Suprapubic skin (tissue), 4 donors: Measurements from ENCODE around the gene DRG2. TPM values are rescaled to one million over a fixed set of nuclear protein-coding genes. Genes with fewer than 3 reads are reported as not detected.
A peak's percentile ranks its signal among the peaks of the same experiment; 100 is the strongest.

ENCODE experiments used
- DNase-seq, 2 donors: peaks; one replicate each; pipeline ENCODE4 v3.0.0-alpha.2; 2019; ENCODE audit warnings: low spot score in 2 of 2
- H3K27ac ChIP-seq: fragments of 200-600 bp; sonication (generic); one replicate; pipeline ENCODE4 v1.5.1; 2019
- H3K27me3 ChIP-seq: fragments of 200-600 bp; sonication (generic); one replicate; pipeline ENCODE4 v1.5.1; 2019
- H3K36me3 ChIP-seq: fragments of 200-600 bp; sonication (generic); one replicate; pipeline ENCODE4 v1.5.1; 2019
- H3K4me1 ChIP-seq: fragments of 200-600 bp; sonication (generic); one replicate; pipeline ENCODE4 v1.5.1; 2019
- H3K4me3 ChIP-seq: fragments of 200-600 bp; sonication (generic); one replicate; pipeline ENCODE4 v1.5.1; 2019; ENCODE audit warnings: mild to moderate bottlenecking
- H3K9me3 ChIP-seq: fragments of 200-600 bp; sonication (generic); one replicate; pipeline ENCODE4 v1.5.1; 2019
- CTCF ChIP-seq, 2 donors: fragments of 200-600 bp in 1 of 2; fragments of 450-650 bp in 1 of 2; sonication (generic) in 1 of 2; IDR thresholded peaks; one replicate each; pipeline ENCODE4 v1.5.1; 2016 to 2019; ENCODE audit warnings: antibody characterized with exemption in 2 of 2, mild to moderate bottlenecking in 1 of 2, moderate library complexity in 1 of 2
- EP300 ChIP-seq: sonication (generic); formaldehyde crosslinking; IDR thresholded peaks from one replicate; pipeline ENCODE4 v1.6.1; 2017; ENCODE audit warnings: antibody characterized with exemption
- POLR2A ChIP-seq, 2 donors: fragments of 450-650 bp; IDR thresholded peaks; one replicate each; pipeline ENCODE4 v1.6.1; 2017; ENCODE audit warnings: antibody characterized with exemption in 2 of 2, mild to moderate bottlenecking in 2 of 2, moderate library complexity in 2 of 2
- POLR2AphosphoS5 ChIP-seq, 3 donors: sonication (generic); formaldehyde crosslinking; IDR thresholded peaks; one replicate each; pipeline ENCODE4 v1.6.1; 2017; ENCODE audit warnings: antibody characterized with exemption in 3 of 3
- WGBS: methylation state at CpG from one replicate; pipeline ENCODE4 v1.1.5; 2018; 5-methylcytosine and 5-hydroxymethylcytosine counted together
- total RNA-seq, 4 donors: library from RNA; depleted of rRNA; stranded (reverse); fragments of >200 nt; gene quantifications; one replicate each; pipeline ENCODE4 v1.1.0, GENCODE V29; 2016

Gene DRG2
- total RNA-seq, 4 donors from 2014 or later = 34.6 to 44.0 (median 37.9) TPM

GRCh38 chr17:18139092-18139491, 51.3 kb downstream of the DRG2 start:
- 100% methylated on average over 1 of the region's 2 CpGs for WGBS
- no peaks in the 10 kb centered on the region for H3K36me3 ChIP-seq
- peaks cover 4% of the 10 kb centered on the region for H3K4me1 ChIP-seq
- H3K9me3 ChIP-seq = no peaks in the 10 kb centered on the region
- no peak for TF ChIP-seq POLR2A (IDR thresholded peaks at IDR 0.05)
- no peak for TF ChIP-seq CTCF (IDR thresholded peaks at IDR 0.05)
- no peak for TF ChIP-seq EP300
- TF ChIP-seq POLR2AphosphoS5 (IDR thresholded peaks at IDR 0.05) = no peak
- H3K4me3 ChIP-seq = no peak overlapping the region
- DNase-seq = no peak
- H3K27me3 ChIP-seq = no peaks in the 10 kb centered on the region
- no peak overlapping the region for H3K27ac ChIP-seq

DNA sequence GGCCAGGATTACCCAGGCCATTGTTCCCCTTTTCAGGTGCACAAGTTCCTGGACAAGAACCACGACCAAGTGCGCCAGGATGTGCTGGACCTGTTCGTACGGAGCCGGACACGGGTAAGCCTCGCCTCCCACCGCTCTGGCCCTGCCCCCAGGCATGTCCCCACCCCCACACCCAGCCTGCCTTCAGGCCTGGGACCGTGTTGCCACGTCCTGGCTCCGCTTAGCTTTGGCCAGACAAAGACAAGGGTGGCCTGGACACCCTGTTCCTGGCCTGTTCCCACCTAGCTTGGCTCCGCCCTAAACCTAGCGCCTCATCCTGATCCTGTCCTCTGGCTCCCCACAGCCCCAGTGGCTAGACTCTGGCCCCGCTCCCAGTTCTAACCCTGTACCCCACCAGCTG, 51.8 kb downstream of the DRG2 start:
- Histone ChIP-seq H3K9me3 (no peaks in the 10 kb centered on the region), H3K4me1 (peaks cover 4% of the 10 kb centered on the region), H3K27ac (no peak overlapping the region), H3K36me3 (no peaks in the 10 kb centered on the region), H3K4me3 (no peak overlapping the region), H3K27me3 (no peaks in the 10 kb centered on the region)
- TF ChIP-seq EP300 = no peak
- no peak for TF ChIP-seq POLR2AphosphoS5 (IDR thresholded peaks at IDR 0.05)
- no peak for TF ChIP-seq CTCF (IDR thresholded peaks at IDR 0.05)
- no peak for TF ChIP-seq POLR2A (IDR thresholded peaks at IDR 0.05)
- WGBS = 86% methylated on average over 14 of the region's 14 CpGs
- DNase-seq = no peak

DNA sequence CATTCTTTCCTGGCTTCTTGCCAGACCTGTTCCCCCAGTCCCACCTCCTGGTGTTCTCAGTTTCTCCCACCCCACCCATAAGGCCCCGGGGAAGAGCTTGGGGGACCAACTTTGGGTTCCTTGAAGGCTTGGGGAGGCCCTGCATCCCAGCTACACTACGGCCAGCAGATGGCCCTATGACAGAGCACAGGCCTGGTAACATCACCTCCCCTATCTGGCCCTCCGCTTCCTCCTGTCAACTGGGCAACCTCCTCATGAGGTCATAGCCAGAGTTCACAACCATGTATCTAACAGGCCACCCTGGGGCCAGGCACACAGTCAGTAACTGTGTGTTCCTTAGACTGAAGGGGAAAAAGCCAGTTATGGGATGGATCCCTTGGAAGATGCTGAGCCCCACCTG, 52.2 kb downstream of the DRG2 start:
- no peak for DNase-seq
- WGBS = 70% methylated on average over 3 of the region's 3 CpGs

DNA sequence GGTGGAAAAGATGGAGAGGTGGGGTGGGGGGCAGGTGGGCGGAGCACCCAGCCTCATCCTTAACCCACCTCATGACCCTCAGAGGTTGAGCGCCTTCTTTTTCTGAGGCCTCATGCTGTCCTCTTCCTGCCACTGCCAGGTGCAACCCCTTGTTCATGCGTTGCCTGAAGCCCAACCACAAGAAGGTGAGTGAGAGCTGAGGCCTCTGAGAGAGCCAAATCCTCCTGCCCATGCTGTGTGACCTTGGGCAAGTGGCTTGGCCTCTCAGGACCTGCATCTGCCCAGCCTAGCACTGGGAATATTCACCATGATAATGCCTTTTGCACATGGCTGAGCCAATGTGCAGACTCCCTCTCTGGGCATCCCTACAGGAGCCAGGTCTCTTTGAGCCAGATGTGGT, 52.9 kb downstream of the DRG2 start:
- no peak for DNase-seq
- peaks cover 4% of the 10 kb centered on the region for H3K4me1 ChIP-seq
- H3K27ac ChIP-seq = no peak overlapping the region
- no peaks in the 10 kb centered on the region for H3K36me3 ChIP-seq
- no peaks in the 10 kb centered on the region for H3K9me3 ChIP-seq
- no peak overlapping the region for H3K4me3 ChIP-seq
- WGBS = 91% methylated on average over 3 of the region's 3 CpGs
- H3K27me3 ChIP-seq = no peaks in the 10 kb centered on the region
- no peak for TF ChIP-seq POLR2A (IDR thresholded peaks at IDR 0.05)
- no peak for TF ChIP-seq CTCF (IDR thresholded peaks at IDR 0.05)
- no peak for TF ChIP-seq EP300
- TF ChIP-seq POLR2AphosphoS5 (IDR thresholded peaks at IDR 0.05) = no peak

More for the DNA sequence above, 52.2 kb downstream of the DRG2 start:
- TF ChIP-seq POLR2AphosphoS5 (IDR thresholded peaks at IDR 0.05) (no peak), EP300 (no peak), CTCF (IDR thresholded peaks at IDR 0.05) (no peak), POLR2A (IDR thresholded peaks at IDR 0.05) (no peak)
- Histone ChIP-seq H3K27me3 (no peaks in the 10 kb centered on the region), H3K9me3 (no peaks in the 10 kb centered on the region), H3K4me1 (peaks cover 4% of the 10 kb centered on the region), H3K36me3 (no peaks in the 10 kb centered on the region), H3K27ac (no peak overlapping the region), H3K4me3 (no peak overlapping the region)

DNA sequence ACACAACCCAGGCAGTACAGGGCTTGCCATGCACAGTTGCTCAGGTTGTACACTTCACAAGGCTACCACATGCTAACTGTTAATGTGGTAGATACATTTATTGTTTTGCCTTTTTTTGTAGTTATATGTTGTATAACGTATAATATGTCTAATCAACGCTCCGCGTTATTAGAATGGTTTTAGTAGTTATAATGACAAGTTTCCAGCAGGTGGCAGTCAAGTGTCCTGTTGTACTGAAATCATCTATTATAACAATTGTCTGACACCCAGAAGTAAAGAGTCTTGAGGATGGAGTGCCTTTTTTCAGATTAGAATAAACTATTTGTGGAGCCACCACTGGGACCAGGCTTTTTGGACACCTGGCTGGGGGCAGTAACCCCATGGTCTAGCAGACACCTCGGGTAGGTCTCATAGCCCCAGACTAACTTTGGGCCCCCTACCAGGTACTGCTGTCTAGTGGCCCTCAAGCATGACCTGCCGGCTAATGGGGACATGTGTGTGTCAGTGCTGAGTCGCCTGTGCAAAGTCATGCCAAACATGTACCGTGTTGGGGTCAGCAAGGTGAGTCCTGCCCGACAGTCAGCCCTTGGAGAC, 53.6 kb downstream of the DRG2 start:
- Histone ChIP-seq H3K4me3 (no peak overlapping the region), H3K27ac (no peak overlapping the region), H3K27me3 (no peaks in the 10 kb centered on the region), H3K9me3 (no peaks in the 10 kb centered on the region), H3K36me3 (no peaks in the 10 kb centered on the region), H3K4me1 (peaks cover 4% of the 10 kb centered on the region)
- no peak for TF ChIP-seq POLR2AphosphoS5 (IDR thresholded peaks at IDR 0.05)
- TF ChIP-seq CTCF (IDR thresholded peaks at IDR 0.05) = peak; percentile 20 to 58
- no peak for TF ChIP-seq POLR2A (IDR thresholded peaks at IDR 0.05)
- no peak for TF ChIP-seq EP300
- WGBS = 31% methylated on average over 9 of the region's 9 CpGs
- DNase-seq = no peak
